PFSK-1 (cell line): Measurements from ENCODE around the gene NOTO.
A peak's percentile ranks its signal among the peaks of the same experiment; 100 is the strongest.

ENCODE experiments used
- POLR2AphosphoS5 ChIP-seq: IDR thresholded peaks from 2 replicates; pipeline ENCODE4 v1.6.1; 2012; ENCODE audit warnings: low read depth, mild to moderate bottlenecking, control low read depth, low read length, moderate library complexity
- REST ChIP-seq, 2 experiments: IDR thresholded peaks; 2 replicates each; pipeline versions ENCODE4 v1.6.1 to v1.8.0; 2011 to 2012; ENCODE audit warnings: low read depth in 2 of 2, low read length in 2 of 2, control low read depth in 1 of 2, inconsistent platforms in 1 of 2, mild to moderate bottlenecking in 1 of 2, moderate library complexity in 1 of 2; ENCODE audit not compliant: insufficient read depth in 1 of 2

- TF ChIP-seq REST (IDR thresholded peaks at IDR 0.05; ENCODE audit: insufficient read depth in 1 of 2, low read depth in 2 of 2, low read length in 2 of 2) (no peak), POLR2AphosphoS5 (peak; percentile 68)
Observed at GRCh38 chr2:73233154-73233931, 31.0 kb downstream of the NOTO start, which contains the start of gene PRADC1.
